ENCODE data around the gene MCMBP. TPM values are rescaled to one million over a fixed set of nuclear protein-coding genes. Genes with fewer than 3 reads are reported as not detected.

The MCMBP gene
- total RNA-seq, 1 experiment from 2014 or later = 105 TPM

- no peak for DNase-seq (ENCODE audit: low read depth)
Measured at GRCh38 chr10:119784340-119785067, 88.1 kb downstream of the MCMBP start.

DNA sequence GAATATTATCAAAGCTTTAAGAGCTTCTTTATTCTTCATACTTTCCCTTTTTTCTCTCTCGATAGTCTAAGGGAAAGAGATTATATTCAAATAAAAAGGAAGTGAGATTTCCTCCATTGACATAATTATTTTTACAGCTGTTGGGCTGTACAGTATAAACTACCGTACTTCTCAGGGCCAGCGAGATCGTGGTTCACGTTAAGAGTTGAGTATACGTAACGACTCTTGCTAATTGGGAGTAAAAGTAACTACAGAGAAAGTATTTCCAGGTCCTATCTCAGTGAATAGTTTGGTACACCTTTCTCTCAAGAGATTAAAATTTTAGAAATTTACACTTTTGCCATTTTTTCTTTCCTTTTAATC lies 89.0 kb downstream of the MCMBP start:
- no peak for DNase-seq (ENCODE audit: low read depth)

- no peak for DNase-seq (ENCODE audit: low read depth)
Measured at GRCh38 chr10:119782981-119783664, 89.5 kb downstream of the MCMBP start.

- DNase-seq (ENCODE audit: low read depth) = no peak
Measured at GRCh38 chr10:119781498-119781897, 91.1 kb downstream of the MCMBP start.

DNA sequence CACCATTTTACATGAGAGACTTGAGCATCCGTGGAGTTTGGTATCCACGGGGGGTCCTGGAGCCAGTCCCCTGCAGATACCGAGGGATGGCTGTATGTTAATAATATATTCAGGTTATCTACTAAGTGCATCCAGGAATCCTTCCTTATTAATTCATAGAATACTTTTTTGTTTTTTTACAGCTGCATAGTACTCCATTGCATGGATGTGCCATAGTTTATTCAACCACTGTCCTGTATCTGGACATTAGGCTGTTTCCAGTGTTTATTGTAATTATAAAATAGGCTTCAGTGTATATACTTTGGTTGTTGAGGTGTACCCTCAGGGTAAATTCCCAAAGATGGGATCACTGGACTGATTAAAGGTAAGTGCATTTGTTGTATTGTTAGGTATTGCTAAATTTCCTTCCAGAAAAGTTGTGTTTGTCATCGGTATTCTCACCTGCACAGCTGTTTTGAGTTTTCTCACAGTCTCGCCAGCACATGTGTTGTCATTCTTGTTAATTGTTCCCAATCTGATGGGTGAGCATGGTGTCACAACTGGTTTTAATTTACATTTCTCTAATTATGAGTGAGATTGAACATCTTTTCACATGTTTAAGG lies 91.7 kb downstream of the MCMBP start:
- DNase-seq (ENCODE audit: low read depth) = no peak

Other genes with a start within 250 kb of the MCMBP start
- 30.5 and 46.2 TPM in 2 replicates for gene BAG3, start 221.5 kb downstream of the MCMBP start, total RNA-seq (2014; rRNA removed; shearing (Covaris generic))
- gene INPP5F, start 146.8 kb downstream of the MCMBP start, total RNA-seq (2014; rRNA removed; shearing (Covaris generic)) = 17.2 and 19.0 TPM in 2 replicates
- gene SEC23IP, start 19.9 kb upstream of the MCMBP start, total RNA-seq (2014; rRNA removed; shearing (Covaris generic)) = 36.2 and 45.4 TPM in 2 replicates

Data from HT1080 (cell line).